Parathyroid adenoma (tissue), 2 donors: ENCODE data around the gene CLDN19.

Experiments
- H2AFZ ChIP-seq: fragments of 300-600 bp; sonication (generic); one replicate; pipeline ENCODE4 v1.7.0; 2017; ENCODE audit warnings: antibody characterized with exemption, mild to moderate bottlenecking
- H3K27ac ChIP-seq: fragments of 300-600 bp; sonication (generic); one replicate; pipeline ENCODE4 v1.7.0; 2017
- H3K27me3 ChIP-seq: fragments of 300-600 bp; sonication (generic); one replicate; pipeline ENCODE4 v1.7.0; 2017; ENCODE audit warnings: low read length; ENCODE audit not compliant: control insufficient read depth, insufficient read depth
- H3K36me3 ChIP-seq: fragments of 300-600 bp; sonication (generic); one replicate; pipeline ENCODE4 v1.7.0; 2017; ENCODE audit warnings: low read length; ENCODE audit not compliant: control insufficient read depth, insufficient read depth
- H3K4me1 ChIP-seq: fragments of 300-600 bp; sonication (generic); one replicate; pipeline ENCODE4 v1.7.0; 2017; ENCODE audit warnings: control low read depth
- H3K4me2 ChIP-seq: fragments of 300-600 bp; sonication (generic); one replicate; pipeline ENCODE4 v1.7.0; 2017; ENCODE audit warnings: low read length
- H3K4me3 ChIP-seq: fragments of 300-600 bp; sonication (generic); one replicate; pipeline ENCODE4 v1.7.0; 2017; ENCODE audit warnings: low read depth, low read length
- H3K79me2 ChIP-seq: fragments of 300-600 bp; sonication (generic); one replicate; pipeline ENCODE4 v1.7.0; 2017; ENCODE audit warnings: control low read depth
- H3K9ac ChIP-seq: fragments of 300-600 bp; sonication (generic); one replicate; pipeline ENCODE4 v1.7.0; 2017; ENCODE audit warnings: mild to moderate bottlenecking
- H3K9me3 ChIP-seq: fragments of 300-600 bp; sonication (generic); one replicate; pipeline ENCODE4 v1.7.0; 2017; ENCODE audit warnings: low read length; ENCODE audit not compliant: control insufficient read depth
- CTCF ChIP-seq: fragments of 300-600 bp; sonication (generic); IDR thresholded peaks from one replicate; pipeline ENCODE4 v1.7.0; 2017; ENCODE audit warnings: antibody characterized with exemption, mild to moderate bottlenecking
- donor health status: primary hyperparathyroidism.

Gene CLDN19

GRCh38 chr1:42745851-42746250 lies 5.8 kb upstream of the CLDN19 start:
- no peaks in the 10 kb centered on the region for H3K36me3 ChIP-seq

GRCh38 chr1:42744148-42744413 lies 4.0 kb upstream of the CLDN19 start:
- Histone ChIP-seq H3K79me2 (no peaks in the 10 kb centered on the region), H3K27me3 (no peaks in the 10 kb centered on the region), H2AFZ (no peak overlapping the region), H3K4me2 (no peak overlapping the region), H3K27ac (no peak overlapping the region), H3K4me3 (no peak overlapping the region), H3K4me1 (no peaks in the 10 kb centered on the region), H3K9ac (no peak overlapping the region), H3K36me3 (no peaks in the 10 kb centered on the region), H3K9me3 (no peaks in the 10 kb centered on the region)
- no peak for TF ChIP-seq CTCF

More at GRCh38 chr1:42745851-42746250, 5.8 kb upstream of the CLDN19 start:
- no peak for TF ChIP-seq CTCF
- Histone ChIP-seq H3K9ac (no peak overlapping the region), H3K27ac (no peak overlapping the region), H3K4me1 (no peaks in the 10 kb centered on the region), H3K4me2 (no peak overlapping the region), H3K79me2 (no peaks in the 10 kb centered on the region), H3K4me3 (no peak overlapping the region), H3K27me3 (no peaks in the 10 kb centered on the region), H2AFZ (no peak overlapping the region), H3K9me3 (no peaks in the 10 kb centered on the region)

GRCh38 chr1:42743317-42744147 lies 3.5 kb upstream of the CLDN19 start:
- no peak for TF ChIP-seq CTCF
- H3K27me3 ChIP-seq = no peaks in the 10 kb centered on the region
- no peak overlapping the region for H2AFZ ChIP-seq
- no peak overlapping the region for H3K4me3 ChIP-seq
- no peaks in the 10 kb centered on the region for H3K4me1 ChIP-seq
- H3K79me2 ChIP-seq = no peaks in the 10 kb centered on the region
- H3K9ac ChIP-seq = no peak overlapping the region
- no peak overlapping the region for H3K4me2 ChIP-seq
- H3K27ac ChIP-seq = no peak overlapping the region
- no peaks in the 10 kb centered on the region for H3K36me3 ChIP-seq
- H3K9me3 ChIP-seq = no peaks in the 10 kb centered on the region

- H3K4me2 ChIP-seq = no peak overlapping the region
- H3K27me3 ChIP-seq = no peaks in the 10 kb centered on the region
- no peak overlapping the region for H3K27ac ChIP-seq
- H3K9ac ChIP-seq = no peak overlapping the region
- H3K4me3 ChIP-seq = no peak overlapping the region
- no peaks in the 10 kb centered on the region for H3K36me3 ChIP-seq
- no peak for TF ChIP-seq CTCF
- H3K79me2 ChIP-seq = no peaks in the 10 kb centered on the region
- no peaks in the 10 kb centered on the region for H3K4me1 ChIP-seq
- H2AFZ ChIP-seq = no peak overlapping the region
- H3K9me3 ChIP-seq = no peaks in the 10 kb centered on the region
Observed at GRCh38 chr1:42742617-42743316, 2.7 kb upstream of the CLDN19 start.
